Fibroblast of lung (primary cell): ENCODE results near the gene PMIS2.

Experiments used
- EZH2 ChIP-seq: IDR thresholded peaks from 2 replicates; pipeline ENCODE4 v1.5.1; 2012; ENCODE audit warnings: low read length, control low read depth, mild to moderate bottlenecking; ENCODE audit errors: missing control alignments
- TF ChIP-seq, protein P1 (sequence below), 2 donors: IDR thresholded peaks in 1 of 2; conservative IDR thresholded peaks in 1 of 2; 1 replicate in 1 of 2; 2 replicates in 1 of 2; pipeline ENCODE4 v1.5.1; 2011 to 2012; ENCODE audit warnings: low read length in 2 of 2, control low read depth in 1 of 2, inconsistent platforms in 1 of 2, low read depth in 1 of 2, mild to moderate bottlenecking in 1 of 2

DNA sequence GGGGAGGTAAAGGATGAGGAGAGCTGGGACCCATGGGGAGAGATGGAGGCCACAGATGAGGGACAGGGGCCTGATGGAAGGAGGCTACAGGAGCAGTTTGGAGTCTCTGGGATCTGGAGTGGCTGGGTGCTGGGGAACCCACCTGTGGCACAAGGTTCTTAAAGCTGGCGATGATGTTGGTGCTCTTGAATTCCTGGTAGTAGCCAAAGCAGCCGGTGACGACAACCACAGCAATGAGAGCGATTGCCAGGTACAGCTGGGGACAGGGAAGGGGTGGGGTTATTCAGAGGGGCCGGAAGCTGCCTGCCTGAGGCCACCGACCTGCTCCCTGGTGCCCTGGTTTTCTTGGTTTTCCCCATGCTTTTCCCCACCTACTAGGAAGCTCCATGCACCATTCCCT lies 25.3 kb upstream of the PMIS2 start:
- TF ChIP-seq EZH2: no peak
- TF ChIP-seq, protein P1, sequence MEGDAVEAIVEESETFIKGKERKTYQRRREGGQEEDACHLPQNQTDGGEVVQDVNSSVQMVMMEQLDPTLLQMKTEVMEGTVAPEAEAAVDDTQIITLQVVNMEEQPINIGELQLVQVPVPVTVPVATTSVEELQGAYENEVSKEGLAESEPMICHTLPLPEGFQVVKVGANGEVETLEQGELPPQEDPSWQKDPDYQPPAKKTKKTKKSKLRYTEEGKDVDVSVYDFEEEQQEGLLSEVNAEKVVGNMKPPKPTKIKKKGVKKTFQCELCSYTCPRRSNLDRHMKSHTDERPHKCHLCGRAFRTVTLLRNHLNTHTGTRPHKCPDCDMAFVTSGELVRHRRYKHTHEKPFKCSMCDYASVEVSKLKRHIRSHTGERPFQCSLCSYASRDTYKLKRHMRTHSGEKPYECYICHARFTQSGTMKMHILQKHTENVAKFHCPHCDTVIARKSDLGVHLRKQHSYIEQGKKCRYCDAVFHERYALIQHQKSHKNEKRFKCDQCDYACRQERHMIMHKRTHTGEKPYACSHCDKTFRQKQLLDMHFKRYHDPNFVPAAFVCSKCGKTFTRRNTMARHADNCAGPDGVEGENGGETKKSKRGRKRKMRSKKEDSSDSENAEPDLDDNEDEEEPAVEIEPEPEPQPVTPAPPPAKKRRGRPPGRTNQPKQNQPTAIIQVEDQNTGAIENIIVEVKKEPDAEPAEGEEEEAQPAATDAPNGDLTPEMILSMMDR (conservative IDR thresholded peaks at IDR 0.05 in 1 of 2, IDR thresholded peaks at IDR 0.05 in 1 of 2; ENCODE audit: low read depth in 1 of 2, low read length in 2 of 2): no peak
